Mucosa of stomach (tissue), 1 donor: ENCODE results near the gene GRB7.
"Not testable (repeated sequence)": the region's sequence is repeated elsewhere in the genome, so short reads cannot be mapped to it uniquely, and the experiment has no call there.

Experiments
- H3K27me3 ChIP-seq: one replicate; pipeline ENCODE4 v1.7.0; 2013; ENCODE audit warnings: mild to moderate bottlenecking, low read length; ENCODE audit not compliant: control insufficient read depth, insufficient read depth
- H3K36me3 ChIP-seq: one replicate; pipeline ENCODE4 v1.7.0; 2013; ENCODE audit warnings: low read length; ENCODE audit not compliant: control insufficient read depth, insufficient read depth
- H3K4me1 ChIP-seq: one replicate; pipeline ENCODE4 v1.7.0; 2013; ENCODE audit warnings: mild to moderate bottlenecking, low read length; ENCODE audit not compliant: control insufficient read depth, insufficient read depth
- H3K4me3 ChIP-seq: one replicate; pipeline ENCODE4 v1.7.0; 2013; ENCODE audit warnings: low read length
- H3K9ac ChIP-seq: one replicate; pipeline ENCODE4 v1.7.0; 2013; ENCODE audit warnings: mild to moderate bottlenecking, low read length, moderate library complexity
- H3K9me3 ChIP-seq: one replicate; pipeline ENCODE4 v1.7.0; 2013; ENCODE audit warnings: mild to moderate bottlenecking, low read length, moderate library complexity; ENCODE audit not compliant: control insufficient read depth
- donor health status: Pancreatic carcinoma.

The GRB7 gene

DNA sequence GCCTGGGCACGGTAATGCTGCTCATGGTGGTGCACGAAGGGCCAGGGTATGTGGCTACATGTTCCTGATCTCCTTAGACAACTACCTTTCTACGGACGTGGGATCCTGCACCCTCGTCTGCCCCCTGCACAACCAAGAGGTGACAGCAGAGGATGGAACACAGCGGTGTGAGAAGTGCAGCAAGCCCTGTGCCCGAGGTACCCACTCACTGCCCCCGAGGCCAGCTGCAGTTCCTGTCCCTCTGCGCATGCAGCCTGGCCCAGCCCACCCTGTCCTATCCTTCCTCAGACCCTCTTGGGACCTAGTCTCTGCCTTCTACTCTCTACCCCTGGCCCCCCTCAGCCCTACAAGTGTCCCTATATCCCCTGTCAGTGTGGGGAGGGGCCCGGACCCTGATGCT, 25.9 kb upstream of the GRB7 start:
- no peaks in the 10 kb centered on the region for H3K27me3 ChIP-seq
- no peaks in the 10 kb centered on the region for H3K9me3 ChIP-seq
- peaks cover 27% of the 10 kb centered on the region for H3K4me1 ChIP-seq
- no peak overlapping the region for H3K4me3 ChIP-seq
- no peak overlapping the region for H3K9ac ChIP-seq
- H3K36me3 ChIP-seq = peaks cover 44% of the 10 kb centered on the region

- no peak overlapping the region for H3K9ac ChIP-seq
- no peaks in the 10 kb centered on the region for H3K9me3 ChIP-seq
- no peaks in the 10 kb centered on the region for H3K27me3 ChIP-seq
- no peak overlapping the region for H3K4me3 ChIP-seq
- H3K4me1 ChIP-seq = peaks cover 25% of the 10 kb centered on the region
- peaks cover 33% of the 10 kb centered on the region for H3K36me3 ChIP-seq
Observed at GRCh38 chr17:39714234-39714633, 23.5 kb upstream of the GRB7 start.

DNA sequence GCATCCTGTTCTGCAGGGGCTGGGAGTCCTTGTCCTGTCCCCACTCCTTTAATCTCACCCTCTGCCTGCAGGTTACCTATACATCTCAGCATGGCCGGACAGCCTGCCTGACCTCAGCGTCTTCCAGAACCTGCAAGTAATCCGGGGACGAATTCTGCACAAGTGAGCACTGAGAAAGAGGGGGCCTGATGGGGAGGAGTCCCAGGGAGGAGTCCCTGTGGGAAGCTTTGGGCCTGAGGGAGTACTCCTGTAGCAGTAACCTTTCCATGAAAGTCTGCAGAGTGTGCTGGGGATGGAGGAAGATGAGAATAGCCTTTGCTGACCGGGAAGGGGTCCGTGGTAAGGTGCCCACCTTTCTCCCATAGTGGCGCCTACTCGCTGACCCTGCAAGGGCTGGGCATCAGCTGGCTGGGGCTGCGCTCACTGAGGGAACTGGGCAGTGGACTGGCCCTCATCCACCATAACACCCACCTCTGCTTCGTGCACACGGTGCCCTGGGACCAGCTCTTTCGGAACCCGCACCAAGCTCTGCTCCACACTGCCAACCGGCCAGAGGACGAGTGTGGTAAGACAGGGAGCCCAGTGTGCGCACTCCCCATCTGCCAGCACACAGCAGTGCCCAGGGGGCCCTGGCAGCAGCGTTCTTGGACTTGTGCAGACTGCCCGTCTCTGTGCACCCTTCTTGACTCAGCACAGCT, 22.2 kb upstream of the GRB7 start:
- Histone ChIP-seq H3K27me3 (no peaks in the 10 kb centered on the region), H3K9ac (peak overlapping the region; percentile 54), H3K4me1 (peaks cover 30% of the 10 kb centered on the region), H3K36me3 (peaks cover 23% of the 10 kb centered on the region), H3K4me3 (no peak overlapping the region), H3K9me3 (no peaks in the 10 kb centered on the region)

DNA sequence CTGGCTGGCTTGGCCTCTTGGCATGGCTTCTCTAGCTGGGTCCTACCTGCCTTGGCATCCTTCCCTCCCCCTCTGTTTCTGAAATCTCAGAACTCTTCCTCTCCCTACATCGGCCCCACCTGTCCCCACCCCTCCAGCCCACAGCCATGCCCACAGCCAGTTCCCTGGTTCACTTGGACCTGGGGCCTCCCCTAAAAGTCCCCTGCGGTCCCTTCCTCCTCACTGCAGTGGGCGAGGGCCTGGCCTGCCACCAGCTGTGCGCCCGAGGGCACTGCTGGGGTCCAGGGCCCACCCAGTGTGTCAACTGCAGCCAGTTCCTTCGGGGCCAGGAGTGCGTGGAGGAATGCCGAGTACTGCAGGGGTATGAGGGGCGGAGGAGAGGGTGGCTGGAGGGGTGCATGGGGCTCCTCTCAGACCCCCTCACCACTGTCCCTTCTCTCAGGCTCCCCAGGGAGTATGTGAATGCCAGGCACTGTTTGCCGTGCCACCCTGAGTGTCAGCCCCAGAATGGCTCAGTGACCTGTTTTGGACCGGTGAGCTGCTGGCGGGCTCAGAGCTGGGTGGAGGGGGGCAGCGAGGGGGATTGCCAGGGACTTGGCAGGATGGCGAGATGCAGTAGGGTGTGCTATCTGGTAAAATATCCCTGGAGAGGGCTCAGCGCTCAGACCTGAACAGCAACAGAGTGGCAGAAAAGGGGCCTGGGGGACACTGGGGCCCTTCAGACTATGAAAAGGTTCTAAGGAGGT, 21.5 kb upstream of the GRB7 start:
- H3K4me3 ChIP-seq = no peak overlapping the region
- no peaks in the 10 kb centered on the region for H3K27me3 ChIP-seq
- H3K4me1 ChIP-seq = peaks cover 30% of the 10 kb centered on the region
- peak overlapping the region; percentile 54 for H3K9ac ChIP-seq
- peaks cover 23% of the 10 kb centered on the region for H3K36me3 ChIP-seq
- no peaks in the 10 kb centered on the region for H3K9me3 ChIP-seq

DNA sequence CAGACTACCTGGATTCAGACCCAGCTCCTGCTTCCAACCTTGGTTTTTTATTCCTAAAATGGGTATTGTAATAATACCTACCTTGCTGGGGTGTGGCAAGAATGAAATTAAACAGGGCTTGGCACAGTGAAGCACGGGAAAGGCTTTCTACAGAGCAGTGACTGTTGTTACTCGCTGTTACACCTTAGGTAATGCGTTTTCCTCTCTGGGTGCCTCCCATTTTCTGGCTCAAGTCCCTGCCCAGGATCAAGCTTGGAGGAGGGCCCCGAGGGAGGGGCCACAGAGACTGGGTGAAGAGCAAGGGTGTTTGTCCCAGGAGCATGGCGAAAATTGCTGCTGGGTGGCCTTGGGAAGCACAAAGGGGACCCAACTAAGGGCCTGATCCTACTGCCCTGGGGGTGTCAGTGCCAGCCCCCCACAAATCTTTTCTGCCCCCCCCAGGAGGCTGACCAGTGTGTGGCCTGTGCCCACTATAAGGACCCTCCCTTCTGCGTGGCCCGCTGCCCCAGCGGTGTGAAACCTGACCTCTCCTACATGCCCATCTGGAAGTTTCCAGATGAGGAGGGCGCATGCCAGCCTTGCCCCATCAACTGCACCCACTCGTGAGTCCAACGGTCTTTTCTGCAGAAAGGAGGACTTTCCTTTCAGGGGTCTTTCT, 20.7 kb upstream of the GRB7 start:
- Histone ChIP-seq H3K9ac (peak overlapping the region; percentile 54), H3K4me1 (peaks cover 30% of the 10 kb centered on the region), H3K9me3 (no peaks in the 10 kb centered on the region), H3K27me3 (no peaks in the 10 kb centered on the region), H3K4me3 (no peak overlapping the region), H3K36me3 (peaks cover 17% of the 10 kb centered on the region)

DNA sequence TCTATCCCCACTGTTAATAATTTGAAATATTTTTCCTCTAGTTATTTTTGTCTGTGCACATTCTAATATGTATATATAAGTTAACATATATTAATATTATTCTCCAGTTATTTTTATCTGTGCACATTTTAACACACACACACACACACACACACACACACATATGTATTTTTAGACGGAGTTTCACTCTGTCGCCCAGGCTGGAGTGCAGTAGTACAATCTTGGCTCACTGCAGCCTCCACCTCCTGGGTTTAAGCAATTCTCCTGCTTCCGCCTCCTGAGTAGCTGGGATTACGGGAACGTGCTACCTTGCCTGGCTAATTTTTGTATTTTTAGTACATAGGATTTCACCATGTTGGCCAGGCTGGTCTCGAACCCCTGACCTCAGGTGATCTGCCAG, 20.1 kb upstream of the GRB7 start:
- H3K4me1 ChIP-seq = peaks cover 30% of the 10 kb centered on the region
- H3K36me3 ChIP-seq = peaks cover 17% of the 10 kb centered on the region
- no peak overlapping the region for H3K9ac ChIP-seq
- H3K9me3 ChIP-seq = no peaks in the 10 kb centered on the region
- no peak overlapping the region for H3K4me3 ChIP-seq
- no peaks in the 10 kb centered on the region for H3K27me3 ChIP-seq

GRCh38 chr17:39719563-39720355, 18.0 kb upstream of the GRB7 start:
- Histone ChIP-seq H3K9me3 (no peaks in the 10 kb centered on the region), H3K27me3 (no peaks in the 10 kb centered on the region), H3K36me3 (peaks cover 17% of the 10 kb centered on the region), H3K4me3 (no peak overlapping the region), H3K9ac (no peak overlapping the region), H3K4me1 (peaks cover 37% of the 10 kb centered on the region)

GRCh38 chr17:39722104-39722503, 15.6 kb upstream of the GRB7 start:
- Histone ChIP-seq H3K9me3 (no peaks in the 10 kb centered on the region), H3K9ac (no peak overlapping the region), H3K36me3 (peaks cover 13% of the 10 kb centered on the region), H3K27me3 (no peaks in the 10 kb centered on the region), H3K4me1 (peaks cover 14% of the 10 kb centered on the region), H3K4me3 (no peak overlapping the region)

GRCh38 chr17:39722965-39723848, 14.5 kb upstream of the GRB7 start:
- H3K36me3 ChIP-seq = peaks cover 23% of the 10 kb centered on the region
- H3K4me3 ChIP-seq = no peak overlapping the region
- no peaks in the 10 kb centered on the region for H3K9me3 ChIP-seq
- H3K9ac ChIP-seq = no peak overlapping the region
- no peaks in the 10 kb centered on the region for H3K27me3 ChIP-seq
- H3K4me1 ChIP-seq = peaks cover 11% of the 10 kb centered on the region

DNA sequence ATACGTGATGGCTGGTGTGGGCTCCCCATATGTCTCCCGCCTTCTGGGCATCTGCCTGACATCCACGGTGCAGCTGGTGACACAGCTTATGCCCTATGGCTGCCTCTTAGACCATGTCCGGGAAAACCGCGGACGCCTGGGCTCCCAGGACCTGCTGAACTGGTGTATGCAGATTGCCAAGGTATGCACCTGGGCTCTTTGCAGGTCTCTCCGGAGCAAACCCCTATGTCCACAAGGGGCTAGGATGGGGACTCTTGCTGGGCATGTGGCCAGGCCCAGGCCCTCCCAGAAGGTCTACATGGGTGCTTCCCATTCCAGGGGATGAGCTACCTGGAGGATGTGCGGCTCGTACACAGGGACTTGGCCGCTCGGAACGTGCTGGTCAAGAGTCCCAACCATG, 13.0 kb upstream of the GRB7 start:
- H3K9me3 ChIP-seq = no peaks in the 10 kb centered on the region
- no peak overlapping the region for H3K4me3 ChIP-seq
- H3K4me1 ChIP-seq = peaks cover 15% of the 10 kb centered on the region
- H3K9ac ChIP-seq = no peak overlapping the region
- no peaks in the 10 kb centered on the region for H3K27me3 ChIP-seq
- H3K36me3 ChIP-seq = peaks cover 23% of the 10 kb centered on the region

DNA sequence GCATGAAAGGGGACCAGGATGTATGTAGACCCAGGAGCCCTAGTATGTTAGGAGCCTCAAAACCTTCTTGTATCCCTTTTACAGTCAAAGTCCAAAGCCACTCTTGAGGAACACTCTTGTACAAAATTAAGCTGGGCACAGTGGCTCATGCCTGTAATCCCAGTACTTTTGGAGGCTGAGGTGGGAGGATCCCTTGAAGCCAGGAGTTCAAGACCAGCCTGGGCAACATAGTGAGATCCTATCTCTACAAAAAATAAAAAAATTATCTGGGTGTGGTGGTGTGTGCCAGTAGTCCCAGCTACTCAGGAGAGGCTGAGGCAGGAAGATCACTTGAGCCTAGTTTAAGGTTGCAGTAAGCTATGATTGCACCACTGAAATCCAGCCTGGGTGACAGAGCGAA, 11.8 kb upstream of the GRB7 start:
- not testable (repeated sequence) for H3K27me3 ChIP-seq, H3K9me3 ChIP-seq, H3K9ac ChIP-seq, H3K4me3 ChIP-seq
- peaks cover 21% of the 10 kb centered on the region for H3K4me1 ChIP-seq
- peaks cover 23% of the 10 kb centered on the region for H3K36me3 ChIP-seq
